ENCODE results near the gene BICDL1.

BICDL1 gene

GRCh38 chr12:120132054-120132836, 143.2 kb downstream of the BICDL1 start:
- no peak for DNase-seq

GRCh38 chr12:120132863-120133385, 143.9 kb downstream of the BICDL1 start:
- DNase-seq, result no peak

DNA sequence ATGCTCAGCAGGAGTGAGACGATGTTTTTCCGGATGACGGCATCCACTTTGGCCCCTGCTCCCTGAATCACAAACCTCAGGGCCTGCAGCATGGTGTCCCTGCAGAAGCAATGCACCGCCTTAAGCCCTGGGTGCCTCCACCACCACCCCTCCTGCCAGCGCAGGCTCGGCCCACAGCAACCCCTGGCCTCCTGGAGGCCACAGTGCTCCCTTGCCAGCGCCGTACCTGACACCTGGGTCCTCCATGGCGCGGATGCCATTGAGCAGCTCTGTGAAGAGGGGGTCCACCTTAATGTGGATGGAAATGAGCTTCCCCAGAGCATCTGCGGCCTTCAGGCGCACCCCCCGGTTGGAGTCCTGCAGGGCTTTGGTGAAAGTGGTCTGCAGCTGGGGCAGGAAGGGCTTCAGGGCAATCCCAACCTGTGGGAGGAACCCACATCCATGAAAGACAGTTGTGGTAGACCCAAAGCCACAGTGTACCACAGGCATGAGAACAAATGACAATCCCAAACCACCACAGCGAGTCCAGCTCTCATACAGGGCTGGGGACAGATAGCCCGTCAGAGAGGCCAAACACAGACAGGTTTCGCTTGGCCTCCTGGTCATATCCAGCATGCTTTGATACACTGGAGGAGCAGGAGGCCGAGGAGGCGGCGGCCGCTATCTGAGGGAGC, 145.4 kb downstream of the BICDL1 start:
- DNase-seq, result no peak

DNA sequence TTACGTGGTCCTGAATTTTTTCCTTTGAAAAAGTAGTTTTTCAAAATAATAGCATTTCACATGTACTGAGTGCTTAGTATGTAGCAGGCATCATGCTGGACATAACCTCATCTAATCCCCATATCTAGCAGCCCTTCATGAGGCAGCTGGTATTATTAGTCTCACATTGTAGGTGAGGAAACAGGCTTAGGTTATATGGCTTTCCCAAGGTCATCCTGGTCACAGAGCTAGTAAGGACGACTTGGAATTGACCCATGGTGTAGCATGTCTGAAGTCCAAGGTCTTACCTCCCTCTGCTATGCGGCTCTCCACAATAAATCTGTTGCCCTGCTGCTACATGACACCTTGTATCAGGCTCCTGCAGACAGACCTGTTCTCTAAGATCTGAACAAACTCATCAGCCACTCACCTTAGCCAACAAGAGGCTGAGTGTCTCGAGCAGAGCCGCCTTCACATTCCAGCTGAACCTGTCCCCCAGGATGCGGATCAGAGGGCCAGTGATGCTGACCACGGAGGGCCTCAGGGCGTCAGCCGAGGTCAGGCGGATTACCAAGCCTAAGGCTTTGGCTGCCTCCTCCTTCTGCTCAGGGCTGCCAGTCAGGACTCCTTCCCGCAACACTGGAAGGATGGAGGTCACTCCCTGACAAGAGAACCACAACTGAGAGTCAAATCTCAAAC, 147.2 kb downstream of the BICDL1 start:
- DNase-seq, result no peak

DNA sequence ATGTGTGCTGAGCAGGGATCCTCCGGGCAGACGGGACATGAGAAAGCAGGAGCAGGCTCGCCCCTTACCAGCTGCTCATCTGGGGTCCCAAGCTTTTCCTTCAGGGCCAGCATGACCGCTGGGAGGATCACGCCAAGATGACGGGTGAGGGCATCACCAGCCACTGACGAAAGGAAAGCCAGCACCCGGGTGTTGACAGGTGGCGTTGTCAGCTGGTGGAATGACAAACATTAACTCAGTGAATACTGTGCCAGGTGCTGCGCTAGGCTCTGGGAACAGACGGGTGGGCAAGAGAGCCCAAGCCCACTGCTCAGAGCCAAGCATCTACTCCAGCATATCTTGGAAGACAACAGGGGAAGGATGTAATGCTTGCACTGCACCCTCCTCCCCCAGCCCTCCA, 148.8 kb downstream of the BICDL1 start:
- no peak for DNase-seq

DNA sequence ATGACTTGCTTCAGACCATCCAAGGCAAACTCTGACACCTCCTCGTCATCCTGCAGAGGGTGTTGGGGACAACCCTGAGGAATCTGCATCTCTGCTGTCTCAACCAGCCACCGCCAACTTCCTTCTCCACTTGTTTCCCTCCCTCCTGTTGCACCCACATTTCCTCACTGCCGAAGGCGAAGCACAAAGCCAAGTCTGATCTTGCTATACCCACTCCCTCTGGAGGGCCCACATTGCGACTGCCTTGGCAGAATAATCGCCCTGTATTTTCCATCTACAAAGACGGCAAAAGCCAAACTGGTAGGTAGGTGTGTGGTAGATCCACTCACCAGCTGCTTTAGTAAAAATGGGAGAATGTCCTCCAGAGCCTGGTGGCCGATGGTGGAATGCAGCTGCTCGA, 149.3 kb downstream of the BICDL1 start:
- DNase-seq, result no peak

DNA sequence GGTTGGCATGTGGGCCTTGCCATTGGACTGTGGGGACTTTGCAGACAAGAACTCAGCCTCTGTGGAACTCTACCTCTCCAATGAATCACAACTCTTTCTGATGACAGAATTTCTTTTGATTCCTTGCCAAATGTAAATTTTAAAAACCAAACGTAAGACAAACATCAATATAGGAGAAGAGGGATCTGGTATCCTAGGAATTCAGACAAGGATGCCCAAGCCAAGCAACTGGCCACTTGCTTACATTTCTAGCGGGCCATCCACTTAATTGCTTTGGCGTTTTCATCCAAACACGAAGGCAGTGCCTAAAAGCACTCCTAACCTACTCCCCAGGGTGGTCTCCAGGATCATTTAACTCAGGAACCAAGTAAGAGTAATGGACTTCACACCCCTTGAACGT, 150.9 kb downstream of the BICDL1 start:
- no peak for DNase-seq

GRCh38 chr12:120140603-120141002, 151.6 kb downstream of the BICDL1 start:
- no peak for DNase-seq

DNA sequence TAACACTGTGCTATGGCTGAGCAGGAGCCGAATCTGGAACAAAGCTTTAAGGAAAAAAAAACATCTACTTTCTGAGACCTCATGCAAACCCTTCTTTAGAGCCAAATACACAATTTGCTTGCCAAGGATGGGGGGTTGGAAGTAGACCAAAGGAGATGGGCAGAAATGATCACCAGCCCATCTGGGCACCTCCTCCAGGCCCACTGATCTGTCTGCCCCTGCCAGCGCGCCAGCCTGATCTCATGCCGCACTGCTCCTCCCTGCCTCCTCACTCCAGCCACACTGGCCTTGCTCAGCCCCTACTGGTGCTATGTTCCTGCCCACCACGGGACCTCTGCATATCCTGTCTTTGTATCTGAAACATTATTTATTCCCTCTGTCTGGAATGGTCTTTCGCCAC, 152.3 kb downstream of the BICDL1 start:
- DNase-seq, result no peak

DNA sequence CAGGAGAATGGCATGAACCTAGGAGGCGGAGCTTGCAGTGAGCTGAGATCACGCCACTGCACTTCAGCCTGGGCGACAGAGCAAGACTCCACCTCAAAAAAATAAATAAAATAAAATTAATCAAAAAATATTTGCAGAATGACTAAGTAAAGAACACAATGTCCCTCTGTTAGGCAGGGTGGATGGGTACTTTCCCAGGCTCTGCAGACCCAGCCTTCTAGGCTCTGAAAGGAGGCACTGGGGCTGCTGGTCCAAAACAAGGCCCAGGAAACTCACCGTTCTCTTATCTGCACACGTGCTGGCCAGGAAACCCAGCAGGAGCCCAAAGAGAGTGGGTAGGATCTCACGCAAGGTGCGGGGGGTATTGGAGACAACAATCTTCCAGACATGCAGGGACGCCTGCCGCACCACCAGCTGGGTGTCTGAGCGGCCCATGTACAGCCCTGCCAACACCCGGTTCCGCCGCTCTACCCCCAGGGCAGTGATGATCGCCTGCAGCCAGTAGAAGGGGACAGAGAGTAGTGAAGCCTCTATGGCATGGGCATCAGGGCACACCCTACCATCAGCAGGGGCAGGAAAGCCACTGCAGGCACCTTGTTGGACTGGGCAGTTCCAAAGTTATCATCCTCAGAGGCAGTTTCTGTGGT, 153.3 kb downstream of the BICDL1 start:
- DNase-seq, result no peak
